K562 (cell line): ENCODE data around the gene MRLN. TPM values are rescaled to one million over a fixed set of nuclear protein-coding genes. Genes with fewer than 3 reads are reported as not detected.
A peak's percentile ranks its signal among the peaks of the same experiment; 100 is the strongest.

Experiments
- CBFA2T3 ChIP-seq: fragments of 450-650 bp; IDR thresholded peaks from 2 replicates; pipeline ENCODE4 v1.6.1; 2017
- CHD4 ChIP-seq: fragments of 200-600 bp; sonication (generic); IDR thresholded peaks from 3 replicates; pipeline ENCODE4 v1.6.1; 2012; ENCODE audit warnings: low read depth, mild to moderate bottlenecking, mixed read lengths, low read length, inconsistent platforms; ENCODE audit not compliant: insufficient read depth, insufficient replicate concordance, poor library complexity, severe bottlenecking
- FOSL1 ChIP-seq: fragments of 200-800 bp; sonication (Bioruptor generic); conservative IDR thresholded peaks from 2 replicates; pipeline ENCODE4 v1.6.1; 2016; ENCODE audit warnings: missing genetic modification characterization, missing compliant biosample characterization
- HDAC6 ChIP-seq: IDR thresholded peaks from 2 replicates; pipeline ENCODE4 v1.6.1; 2012; ENCODE audit warnings: low read depth, mild to moderate bottlenecking, control low read depth, inconsistent platforms, low read length, moderate library complexity
- MED1 ChIP-seq: sonication (generic); formaldehyde crosslinking; IDR thresholded peaks from 2 replicates; pipeline ENCODE4 v1.8.1; 2023; ENCODE audit warnings: missing genetic modification reagents, borderline replicate concordance
- MTA3 ChIP-seq: fragments of 450-650 bp; formaldehyde crosslinking; IDR thresholded peaks from 2 replicates; pipeline ENCODE4 v1.6.1; 2017; ENCODE audit warnings: mild to moderate bottlenecking, borderline replicate concordance
- NCOA4 ChIP-seq: fragments of 450-650 bp; IDR thresholded peaks from 2 replicates; pipeline ENCODE4 v1.6.1; 2018; ENCODE audit warnings: mild to moderate bottlenecking; ENCODE audit not compliant: partially characterized antibody
- POLR2AphosphoS5 ChIP-seq: IDR thresholded peaks from 2 replicates; pipeline ENCODE4 v1.6.1; 2011; ENCODE audit warnings: mild to moderate bottlenecking, low read depth, low read length, moderate library complexity; ENCODE audit not compliant: control insufficient read depth, insufficient read depth
- RB1 ChIP-seq: fragments of 450-650 bp; IDR thresholded peaks from 2 replicates; pipeline ENCODE4 v1.6.1; 2017; ENCODE audit warnings: low read depth, mild to moderate bottlenecking
- RBBP5 ChIP-seq: fragments of 200-600 bp; sonication (generic); IDR thresholded peaks from 2 replicates; pipeline ENCODE4 v1.6.1; 2012; ENCODE audit warnings: borderline replicate concordance, mild to moderate bottlenecking, low read length, control low read depth, inconsistent platforms; ENCODE audit not compliant: insufficient read depth, poor library complexity, severe bottlenecking
- RBM39 ChIP-seq: fragments of 200-400 bp; formaldehyde crosslinking; optimal IDR thresholded peaks from 2 replicates; pipeline ENCODE3; 2018; ENCODE audit warnings: low read depth, low read length
- SMAD2 ChIP-seq: fragments of 150-350 bp; IDR thresholded peaks from 2 replicates; pipeline ENCODE4 v1.6.1; 2014; ENCODE audit warnings: low read depth, mild to moderate bottlenecking, low read length
- SMARCC2 ChIP-seq: fragments of 450-650 bp; IDR thresholded peaks from 2 replicates; pipeline ENCODE4 v1.6.1; 2017; ENCODE audit warnings: antibody characterized with exemption, moderate library complexity, mild to moderate bottlenecking, low read depth
- SP1 ChIP-seq: sonication (generic); formaldehyde crosslinking; IDR thresholded peaks from 2 replicates; pipeline ENCODE4 v1.8.1; 2022; ENCODE audit warnings: mild to moderate bottlenecking, missing genetic modification reagents
- TRIM28 ChIP-seq: fragments of 450-650 bp; IDR thresholded peaks from 2 replicates; pipeline ENCODE4 v1.6.1; 2017
- ZBTB12 ChIP-seq: fragments of 250-450 bp; sonication (Bioruptor Pico); IDR thresholded peaks from 2 replicates; pipeline ENCODE4 v1.4.0; 2020
- ZBTB17 ChIP-seq: fragments of 450-650 bp; formaldehyde crosslinking; IDR thresholded peaks from 2 replicates; pipeline ENCODE4 v1.4.0; 2020; ENCODE audit warnings: mild to moderate bottlenecking
- ZNF239 ChIP-seq: fragments of 250-450 bp; sonication (Bioruptor Pico); IDR thresholded peaks from 2 replicates; pipeline ENCODE4 v1.4.0; 2020; ENCODE audit warnings: mild to moderate bottlenecking
- ZNF274 ChIP-seq: IDR thresholded peaks from 2 replicates; pipeline ENCODE4 v1.6.1; 2011; ENCODE audit warnings: low read depth, mild to moderate bottlenecking, low read length, moderate library complexity, borderline replicate concordance
- ZNF589 ChIP-seq: fragments of 200-800 bp; sonication (Bioruptor generic); IDR thresholded peaks from 2 replicates; pipeline ENCODE4 v1.6.1; 2016; ENCODE audit warnings: low read depth, missing genetic modification characterization, missing compliant biosample characterization
- polyA plus RNA-seq, 8 experiments: library from polyadenylated mRNA; depleted of rRNA in 4 of 8; stranded (reverse) in 5 of 8; unstranded in 3 of 8; fragments of >200 nt; fragmentation: Nextera tagmentation in 2 of 8; fragmentation: Illumina TruSeq in 1 of 8; extraction: Ambion mirVana in 2 of 8; extraction: Trizol in 1 of 8; gene quantifications; 2 replicates each; pipeline versions ENCODE4 v1.2.1 to v1.2.3, GENCODE V29; 2011 to 2014; ENCODE audit warnings: inconsistent platforms in 1 of 8, missing spikeins in 1 of 8
- total RNA-seq, 7 experiments: library from RNA; depleted of rRNA in 6 of 7; stranded (reverse); fragments of >200 nt in 6 of 7; fragmentation: Illumina TruSeq in 2 of 7; extraction: Trizol in 2 of 7; gene quantifications; 2 replicates each; pipeline versions ENCODE4 v1.2.1 to v1.2.3, GENCODE V29; 2011 to 2021; ENCODE audit warnings: low replicate concordance in 1 of 7
- TF ChIP-seq, protein P1 (sequence below): IDR thresholded peaks from 2 replicates; pipeline ENCODE4 v1.6.1; 2016; ENCODE audit warnings: missing genetic modification characterization, missing compliant biosample characterization
- TF ChIP-seq, protein P2 (sequence below), 2 experiments: IDR thresholded peaks; 2 replicates each; pipeline ENCODE4 v1.6.1; 2011; ENCODE audit warnings: borderline replicate concordance in 1 of 2, control low read depth in 1 of 2, low read depth in 1 of 2, low read length in 1 of 2, mild to moderate bottlenecking in 1 of 2, mixed read lengths in 1 of 2, moderate library complexity in 1 of 2; ENCODE audit not compliant: insufficient read depth in 1 of 2, insufficient read length in 1 of 2, poor library complexity in 1 of 2, severe bottlenecking in 1 of 2; ENCODE audit errors: extremely low read depth in 1 of 2

The MRLN gene
- total and polyA plus RNA-seq, 9 of the 15 experiments (the other 6 are each of a cell fraction or from before 2014, with no cell fraction given), result 0.07 to 0.13 TPM; not detected in 7

GRCh38 chr10:59709395-59710125 is 43.7 kb downstream of the MRLN start, which contains the start of gene SLC16A9 (continued):
- TF ChIP-seq, protein P1, sequence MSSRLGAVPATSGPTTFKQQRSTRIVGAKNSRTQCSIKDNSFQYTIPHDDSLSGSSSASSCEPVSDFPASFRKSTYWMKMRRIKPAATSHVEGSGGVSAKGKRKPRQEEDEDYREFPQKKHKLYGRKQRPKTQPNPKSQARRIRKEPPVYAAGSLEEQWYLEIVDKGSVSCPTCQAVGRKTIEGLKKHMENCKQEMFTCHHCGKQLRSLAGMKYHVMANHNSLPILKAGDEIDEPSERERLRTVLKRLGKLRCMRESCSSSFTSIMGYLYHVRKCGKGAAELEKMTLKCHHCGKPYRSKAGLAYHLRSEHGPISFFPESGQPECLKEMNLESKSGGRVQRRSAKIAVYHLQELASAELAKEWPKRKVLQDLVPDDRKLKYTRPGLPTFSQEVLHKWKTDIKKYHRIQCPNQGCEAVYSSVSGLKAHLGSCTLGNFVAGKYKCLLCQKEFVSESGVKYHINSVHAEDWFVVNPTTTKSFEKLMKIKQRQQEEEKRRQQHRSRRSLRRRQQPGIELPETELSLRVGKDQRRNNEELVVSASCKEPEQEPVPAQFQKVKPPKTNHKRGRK (tag), result 0 out of 2 replicates have a peak, but pooled peaks have one; percentile 20
- no peak for TF ChIP-seq HDAC6
- no peak for TF ChIP-seq FOSL1 (tag)
- 0 out of 2 replicates have a peak, but pooled peaks have one; percentile 35 for TF ChIP-seq ZBTB17
- no peak for TF ChIP-seq RBM39
- no peak for TF ChIP-seq SP1 (CRISPR knock-in tag)
- TF ChIP-seq CHD4, result no peak
- no peak for TF ChIP-seq MTA3
- no peak for TF ChIP-seq NCOA4
- no peak for TF ChIP-seq ZBTB12
- no peak for TF ChIP-seq SMAD2
- peak; percentile 14; the same call in 1 of the 2 replicates for TF ChIP-seq RB1
- no peak for TF ChIP-seq CBFA2T3
- TF ChIP-seq ZNF239 (CRISPR knock-in tag), result no peak
- no peak for TF ChIP-seq SMARCC2
- peak; percentile 33 for TF ChIP-seq RBBP5
- TF ChIP-seq MED1 (CRISPR knock-in tag), result no peak
- TF ChIP-seq ZNF589 (CRISPR knock-in tag), result no peak
- no peak for TF ChIP-seq TRIM28
- TF ChIP-seq, protein P2, sequence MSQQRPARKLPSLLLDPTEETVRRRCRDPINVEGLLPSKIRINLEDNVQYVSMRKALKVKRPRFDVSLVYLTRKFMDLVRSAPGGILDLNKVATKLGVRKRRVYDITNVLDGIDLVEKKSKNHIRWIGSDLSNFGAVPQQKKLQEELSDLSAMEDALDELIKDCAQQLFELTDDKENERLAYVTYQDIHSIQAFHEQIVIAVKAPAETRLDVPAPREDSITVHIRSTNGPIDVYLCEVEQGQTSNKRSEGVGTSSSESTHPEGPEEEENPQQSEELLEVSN (IDR thresholded peaks at IDR 0.05; ENCODE audit: borderline replicate concordance in 1 of 2, extremely low read depth in 1 of 2, insufficient read depth in 1 of 2, insufficient read length in 1 of 2, low read depth in 1 of 2, low read length in 1 of 2, poor library complexity in 1 of 2, severe bottlenecking in 1 of 2), result peak in 1 of 2 experiments; percentile 39
- TF ChIP-seq ZNF274, result no peak
- no peak; the same call in 1 of the 2 replicates for TF ChIP-seq POLR2AphosphoS5
